ENCODE results near the gene MTG2.

The MTG2 gene

DNA sequence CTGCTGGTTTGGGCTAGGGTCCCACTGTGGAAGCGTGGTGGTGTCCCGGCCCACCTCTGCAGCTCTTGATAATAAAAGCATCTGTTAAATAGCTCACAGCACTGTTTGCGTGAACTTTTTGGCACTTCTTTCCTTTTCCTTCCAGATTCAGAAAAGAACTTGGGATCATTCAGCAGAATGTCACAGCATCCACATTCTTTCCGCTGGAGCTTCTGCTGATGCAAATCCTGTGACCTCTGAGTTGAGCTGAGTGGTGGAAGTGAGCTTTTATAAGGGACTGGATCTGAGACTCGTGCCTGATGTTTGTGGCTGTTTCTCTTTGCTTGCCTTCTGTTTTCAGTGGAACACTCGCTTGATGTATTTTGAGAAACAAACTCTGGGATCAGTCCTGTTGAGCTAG is 59.3 kb downstream of the MTG2 start:
- TF ChIP-seq, protein P1, sequence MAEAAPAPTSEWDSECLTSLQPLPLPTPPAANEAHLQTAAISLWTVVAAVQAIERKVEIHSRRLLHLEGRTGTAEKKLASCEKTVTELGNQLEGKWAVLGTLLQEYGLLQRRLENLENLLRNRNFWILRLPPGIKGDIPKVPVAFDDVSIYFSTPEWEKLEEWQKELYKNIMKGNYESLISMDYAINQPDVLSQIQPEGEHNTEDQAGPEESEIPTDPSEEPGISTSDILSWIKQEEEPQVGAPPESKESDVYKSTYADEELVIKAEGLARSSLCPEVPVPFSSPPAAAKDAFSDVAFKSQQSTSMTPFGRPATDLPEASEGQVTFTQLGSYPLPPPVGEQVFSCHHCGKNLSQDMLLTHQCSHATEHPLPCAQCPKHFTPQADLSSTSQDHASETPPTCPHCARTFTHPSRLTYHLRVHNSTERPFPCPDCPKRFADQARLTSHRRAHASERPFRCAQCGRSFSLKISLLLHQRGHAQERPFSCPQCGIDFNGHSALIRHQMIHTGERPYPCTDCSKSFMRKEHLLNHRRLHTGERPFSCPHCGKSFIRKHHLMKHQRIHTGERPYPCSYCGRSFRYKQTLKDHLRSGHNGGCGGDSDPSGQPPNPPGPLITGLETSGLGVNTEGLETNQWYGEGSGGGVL (tag by site-specific recombination; IDR thresholded peaks at IDR 0.05), result no peak
- TF ChIP-seq PRDM1 (tag by site-specific recombination; IDR thresholded peaks at IDR 0.05), result no peak
- TF ChIP-seq TCF7L2 (IDR thresholded peaks at IDR 0.05; ENCODE audit: borderline replicate concordance, low read depth, low read length), result no peak
- H3K9me3 ChIP-seq (ENCODE audit: control insufficient read depth, insufficient read depth, low read depth, low read length), result no peaks in the 10 kb centered on the region
- H3K27ac ChIP-seq (ENCODE audit: extremely low read depth, low read depth, low read length), result no peak overlapping the region
- H3K4me1 ChIP-seq (ENCODE audit: control insufficient read depth, insufficient read depth, low read length), result peaks cover 6% of the 10 kb centered on the region; the same call in 1 of the 2 replicates
- H3K36me3 ChIP-seq (ENCODE audit: control insufficient read depth in 2 of 2, insufficient read depth in 1 of 2, low read length in 2 of 2), result peaks cover 0 to 52% of the 10 kb centered on the region in 2 experiments; a peak in 1 of 3 replicates
- H3K4me3 ChIP-seq (ENCODE audit: low read depth, low read length), result no peak overlapping the region
- ChIA-PET POLR2A (no interaction called here), CTCF (no interaction called here)

DNA sequence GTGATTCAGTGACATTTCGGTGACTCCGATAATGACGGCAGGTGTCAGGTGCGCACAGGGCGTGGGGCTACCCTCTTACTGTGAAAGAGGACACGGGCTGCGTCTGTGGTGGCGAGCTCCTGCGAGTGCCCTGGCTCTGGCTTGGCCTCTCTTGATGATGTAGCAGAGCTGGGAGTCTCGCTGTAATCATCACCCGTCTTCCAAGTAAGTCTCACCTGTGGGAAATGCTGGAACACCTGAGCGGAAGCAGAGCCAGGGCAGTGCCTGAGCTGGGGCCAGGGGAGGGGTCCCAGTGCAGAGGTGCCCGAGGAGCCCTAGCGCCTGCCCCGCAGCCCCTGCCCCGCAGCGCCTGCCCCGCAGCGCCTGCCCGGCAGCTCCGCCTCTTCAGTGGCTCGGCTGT is 60.3 kb downstream of the MTG2 start:
- Histone ChIP-seq H3K36me3 (ENCODE audit: control insufficient read depth in 2 of 2, insufficient read depth in 1 of 2, low read length in 2 of 2) (peaks cover 0 to 52% of the 10 kb centered on the region in 2 experiments; a peak in 1 of 3 replicates), H3K4me3 (ENCODE audit: low read depth, low read length) (no peak overlapping the region)
- CTCF ChIA-PET, result no interaction called here

DNA sequence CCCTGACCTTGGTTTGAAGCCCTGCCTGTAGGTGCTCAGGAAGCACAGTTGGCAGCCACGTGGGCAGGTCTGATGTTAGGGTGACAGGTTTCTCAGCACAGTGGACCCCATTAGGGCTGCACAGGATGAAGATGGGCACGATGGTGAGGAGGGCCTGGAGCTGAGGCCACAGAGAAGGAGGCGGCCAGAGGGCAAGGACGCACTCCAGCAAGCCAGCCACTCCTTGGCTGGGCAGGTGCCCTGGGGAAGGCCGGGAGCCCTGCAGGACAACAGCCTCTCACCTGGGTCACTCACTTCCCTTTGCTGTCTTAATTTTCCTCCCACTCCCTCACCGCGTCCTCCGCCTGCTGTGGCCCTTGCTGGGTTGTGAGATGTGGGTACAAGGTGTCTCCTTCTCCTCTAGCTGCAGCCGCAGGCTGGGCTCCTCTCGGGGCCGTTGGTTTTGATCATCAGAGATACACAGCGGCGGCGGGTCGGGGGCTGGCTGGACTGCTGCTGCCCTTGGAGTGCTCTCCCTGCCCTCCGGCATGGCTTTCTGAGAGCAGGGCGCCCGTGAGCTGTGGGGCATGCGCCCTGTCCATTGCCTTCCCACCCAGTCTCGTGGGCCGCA is 61.2 kb downstream of the MTG2 start:
- Histone ChIP-seq H3K36me3 (ENCODE audit: control insufficient read depth in 2 of 2, insufficient read depth in 1 of 2, low read length in 2 of 2) (peaks cover 0 to 52% of the 10 kb centered on the region in 2 experiments; a peak in 1 of 3 replicates), H3K9me3 (ENCODE audit: control insufficient read depth, insufficient read depth, low read depth, low read length) (no peaks in the 10 kb centered on the region), H3K4me3 (ENCODE audit: low read depth, low read length) (no peak overlapping the region), H3K4me1 (ENCODE audit: control insufficient read depth, insufficient read depth, low read length) (peaks cover 4% of the 10 kb centered on the region; the same call in 1 of the 2 replicates), H3K27ac (ENCODE audit: extremely low read depth, low read depth, low read length) (no peak overlapping the region)
- POLR2A ChIA-PET, result no interaction called here
- TF ChIP-seq ZBTB17 (tag by site-specific recombination; IDR thresholded peaks at IDR 0.05), result no peak
- TF ChIP-seq ZNF624 (tag by site-specific recombination; IDR thresholded peaks at IDR 0.05), result no peak
- TF ChIP-seq ZNF501 (tag by site-specific recombination; IDR thresholded peaks at IDR 0.05), result no peak
- TF ChIP-seq ZNF114 (tag by site-specific recombination; IDR thresholded peaks at IDR 0.05), result no peak
- no peak for TF ChIP-seq ZSCAN30 (tag by site-specific recombination; IDR thresholded peaks at IDR 0.05)
- TF ChIP-seq ZBTB8A (tag by site-specific recombination; IDR thresholded peaks at IDR 0.05), result no peak
- TF ChIP-seq REPIN1 (tag by site-specific recombination; IDR thresholded peaks at IDR 0.05; ENCODE audit: low read depth), result no peak
- no peak for TF ChIP-seq ZNF311 (tag by site-specific recombination; IDR thresholded peaks at IDR 0.05; ENCODE audit: borderline replicate concordance)
- TF ChIP-seq, protein P2, sequence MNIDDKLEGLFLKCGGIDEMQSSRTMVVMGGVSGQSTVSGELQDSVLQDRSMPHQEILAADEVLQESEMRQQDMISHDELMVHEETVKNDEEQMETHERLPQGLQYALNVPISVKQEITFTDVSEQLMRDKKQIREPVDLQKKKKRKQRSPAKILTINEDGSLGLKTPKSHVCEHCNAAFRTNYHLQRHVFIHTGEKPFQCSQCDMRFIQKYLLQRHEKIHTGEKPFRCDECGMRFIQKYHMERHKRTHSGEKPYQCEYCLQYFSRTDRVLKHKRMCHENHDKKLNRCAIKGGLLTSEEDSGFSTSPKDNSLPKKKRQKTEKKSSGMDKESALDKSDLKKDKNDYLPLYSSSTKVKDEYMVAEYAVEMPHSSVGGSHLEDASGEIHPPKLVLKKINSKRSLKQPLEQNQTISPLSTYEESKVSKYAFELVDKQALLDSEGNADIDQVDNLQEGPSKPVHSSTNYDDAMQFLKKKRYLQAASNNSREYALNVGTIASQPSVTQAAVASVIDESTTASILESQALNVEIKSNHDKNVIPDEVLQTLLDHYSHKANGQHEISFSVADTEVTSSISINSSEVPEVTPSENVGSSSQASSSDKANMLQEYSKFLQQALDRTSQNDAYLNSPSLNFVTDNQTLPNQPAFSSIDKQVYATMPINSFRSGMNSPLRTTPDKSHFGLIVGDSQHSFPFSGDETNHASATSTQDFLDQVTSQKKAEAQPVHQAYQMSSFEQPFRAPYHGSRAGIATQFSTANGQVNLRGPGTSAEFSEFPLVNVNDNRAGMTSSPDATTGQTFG (tag by site-specific recombination; IDR thresholded peaks at IDR 0.05; ENCODE audit: borderline replicate concordance), result no peak
- no peak for TF ChIP-seq ZFHX2 (tag by site-specific recombination; conservative IDR thresholded peaks at IDR 0.05)
- CTCF ChIA-PET, result no interaction called here

More for the DNA sequence above, 60.3 kb downstream of the MTG2 start:
- H3K27ac ChIP-seq (ENCODE audit: extremely low read depth, low read depth, low read length), result no peak overlapping the region
- POLR2A ChIA-PET, result interaction anchor here (0.6 to 0.7 kb wide), 2 partner anchors 18 to 61 kb away, joined by 3 read pairs; partner anchors contain the start of gene MTG2
- H3K9me3 ChIP-seq (ENCODE audit: control insufficient read depth, insufficient read depth, low read depth, low read length), result no peaks in the 10 kb centered on the region
- TF ChIP-seq ZNF548 (tag by site-specific recombination; IDR thresholded peaks at IDR 0.05), result no peak
- no peak for TF ChIP-seq KLF9 (tag by site-specific recombination; IDR thresholded peaks at IDR 0.05; ENCODE audit: low read depth)
- no peak for TF ChIP-seq ZNF292 (tag by site-specific recombination; IDR thresholded peaks at IDR 0.05; ENCODE audit: borderline replicate concordance, low read depth)
- TF ChIP-seq SP7 (tag by site-specific recombination; IDR thresholded peaks at IDR 0.05), result no peak
- TF ChIP-seq, protein P3, sequence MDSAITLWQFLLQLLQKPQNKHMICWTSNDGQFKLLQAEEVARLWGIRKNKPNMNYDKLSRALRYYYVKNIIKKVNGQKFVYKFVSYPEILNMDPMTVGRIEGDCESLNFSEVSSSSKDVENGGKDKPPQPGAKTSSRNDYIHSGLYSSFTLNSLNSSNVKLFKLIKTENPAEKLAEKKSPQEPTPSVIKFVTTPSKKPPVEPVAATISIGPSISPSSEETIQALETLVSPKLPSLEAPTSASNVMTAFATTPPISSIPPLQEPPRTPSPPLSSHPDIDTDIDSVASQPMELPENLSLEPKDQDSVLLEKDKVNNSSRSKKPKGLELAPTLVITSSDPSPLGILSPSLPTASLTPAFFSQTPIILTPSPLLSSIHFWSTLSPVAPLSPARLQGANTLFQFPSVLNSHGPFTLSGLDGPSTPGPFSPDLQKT (IDR thresholded peaks at IDR 0.05; ENCODE audit: borderline replicate concordance, low read depth, low read length), result no peak
- TF ChIP-seq YY1 (tag by site-specific recombination; IDR thresholded peaks at IDR 0.05), result no peak
- TF ChIP-seq ZNF776 (tag by site-specific recombination; IDR thresholded peaks at IDR 0.05; ENCODE audit: borderline replicate concordance), result no peak
- no peak for TF ChIP-seq ZNF146 (tag by site-specific recombination; IDR thresholded peaks at IDR 0.05)
- no peak for TF ChIP-seq ZNF610 (tag by site-specific recombination; IDR thresholded peaks at IDR 0.05; ENCODE audit: borderline replicate concordance)
- no peak for TF ChIP-seq ZNF600 (tag by site-specific recombination; IDR thresholded peaks at IDR 0.05)
- TF ChIP-seq ZBTB20 (tag by site-specific recombination; IDR thresholded peaks at IDR 0.05), result no peak
- no peak for TF ChIP-seq ZNF221 (tag by site-specific recombination; IDR thresholded peaks at IDR 0.05; ENCODE audit: borderline replicate concordance)
- TF ChIP-seq MEIS1 (CRISPR knock-in tag; IDR thresholded peaks at IDR 0.05; ENCODE audit: borderline replicate concordance), result no peak
- TF ChIP-seq ZNF626 (tag by site-specific recombination; IDR thresholded peaks at IDR 0.05), result no peak
- no peak for TF ChIP-seq ZNF560 (tag by site-specific recombination; IDR thresholded peaks at IDR 0.05; ENCODE audit: borderline replicate concordance)
- peaks cover 4% of the 10 kb centered on the region; the same call in 1 of the 2 replicates for H3K4me1 ChIP-seq (ENCODE audit: control insufficient read depth, insufficient read depth, low read length)
